Endothelial cell of umbilical vein (primary cell): ENCODE results near the gene CABLES1.

Experiments
- EZH2 ChIP-seq: IDR thresholded peaks from 2 replicates; pipeline ENCODE4 v1.6.1; 2012; ENCODE audit warnings: borderline replicate concordance, low read depth, mild to moderate bottlenecking, moderate library complexity, low read length, inconsistent platforms; ENCODE audit not compliant: severe bottlenecking
- FOS ChIP-seq: IDR thresholded peaks from 2 replicates; pipeline ENCODE4 v1.6.1; 2011; ENCODE audit warnings: mild to moderate bottlenecking, low read length, moderate library complexity, borderline replicate concordance; ENCODE audit not compliant: insufficient read depth
- GATA2 ChIP-seq: IDR thresholded peaks from 2 replicates; pipeline ENCODE4 v1.7.0; 2011; ENCODE audit warnings: low read depth, mild to moderate bottlenecking, moderate library complexity, mixed read lengths, low read length; ENCODE audit not compliant: insufficient read length, insufficient read depth
- JUN ChIP-seq: IDR thresholded peaks from 2 replicates; pipeline ENCODE4 v1.6.1; 2011; ENCODE audit warnings: borderline replicate concordance, low read depth; ENCODE audit not compliant: insufficient read length, insufficient read depth
- MAX ChIP-seq: IDR thresholded peaks from 2 replicates; pipeline ENCODE4 v1.6.1; 2011; ENCODE audit not compliant: insufficient read depth, insufficient read length
- MYC ChIP-seq: IDR thresholded peaks from one replicate; pipeline ENCODE4 v1.6.1; 2011; ENCODE audit warnings: mild to moderate bottlenecking, low read depth, low read length
- POLR2A ChIP-seq: IDR thresholded peaks from 2 replicates; pipeline ENCODE4 v1.6.1; 2012; ENCODE audit warnings: low read depth, mild to moderate bottlenecking, control low read depth, low read length
- POLR2AphosphoS5 ChIP-seq: IDR thresholded peaks from 2 replicates; pipeline ENCODE4 v1.6.1; 2012; ENCODE audit warnings: low read depth, mild to moderate bottlenecking, control low read depth, low read length, moderate library complexity; ENCODE audit not compliant: insufficient read depth
- TF ChIP-seq, protein P1 (sequence below), 2 donors: IDR thresholded peaks; 1 replicate in 1 of 2; 2 replicates in 1 of 2; pipeline ENCODE4 v1.5.1; 2011; ENCODE audit warnings: low read length in 2 of 2, mild to moderate bottlenecking in 2 of 2, moderate library complexity in 2 of 2, control low read depth in 1 of 2, inconsistent platforms in 1 of 2, low read depth in 1 of 2; ENCODE audit not compliant: insufficient read depth in 1 of 2; ENCODE audit errors: extremely low read depth in 1 of 2

- TF ChIP-seq, protein P1, sequence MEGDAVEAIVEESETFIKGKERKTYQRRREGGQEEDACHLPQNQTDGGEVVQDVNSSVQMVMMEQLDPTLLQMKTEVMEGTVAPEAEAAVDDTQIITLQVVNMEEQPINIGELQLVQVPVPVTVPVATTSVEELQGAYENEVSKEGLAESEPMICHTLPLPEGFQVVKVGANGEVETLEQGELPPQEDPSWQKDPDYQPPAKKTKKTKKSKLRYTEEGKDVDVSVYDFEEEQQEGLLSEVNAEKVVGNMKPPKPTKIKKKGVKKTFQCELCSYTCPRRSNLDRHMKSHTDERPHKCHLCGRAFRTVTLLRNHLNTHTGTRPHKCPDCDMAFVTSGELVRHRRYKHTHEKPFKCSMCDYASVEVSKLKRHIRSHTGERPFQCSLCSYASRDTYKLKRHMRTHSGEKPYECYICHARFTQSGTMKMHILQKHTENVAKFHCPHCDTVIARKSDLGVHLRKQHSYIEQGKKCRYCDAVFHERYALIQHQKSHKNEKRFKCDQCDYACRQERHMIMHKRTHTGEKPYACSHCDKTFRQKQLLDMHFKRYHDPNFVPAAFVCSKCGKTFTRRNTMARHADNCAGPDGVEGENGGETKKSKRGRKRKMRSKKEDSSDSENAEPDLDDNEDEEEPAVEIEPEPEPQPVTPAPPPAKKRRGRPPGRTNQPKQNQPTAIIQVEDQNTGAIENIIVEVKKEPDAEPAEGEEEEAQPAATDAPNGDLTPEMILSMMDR (IDR thresholded peaks at IDR 0.05; ENCODE audit: extremely low read depth in 1 of 2, insufficient read depth in 1 of 2, low read depth in 1 of 2, low read length in 2 of 2): no peak
- no peak for TF ChIP-seq POLR2AphosphoS5
- TF ChIP-seq POLR2A: no peak
- no peak for TF ChIP-seq GATA2
- TF ChIP-seq FOS: peak; percentile 83
- TF ChIP-seq MAX: no peak
- no peak for TF ChIP-seq EZH2
- TF ChIP-seq MYC: no peak
- TF ChIP-seq JUN: peak; percentile 21
Measured at GRCh38 chr18:23283916-23284430, 148.7 kb downstream of the CABLES1 start.
